ENCODE data around the gene CYB561D2. TPM values are rescaled to one million over a fixed set of nuclear protein-coding genes. Genes with fewer than 3 reads are reported as not detected.
A peak's percentile ranks its signal among the peaks of the same experiment; 100 is the strongest.
"Not testable (repeated sequence)": the region's sequence is repeated elsewhere in the genome, so short reads cannot be mapped to it uniquely, and the experiment has no call there.

The CYB561D2 gene
- 10.8 TPM for total RNA-seq

DNA sequence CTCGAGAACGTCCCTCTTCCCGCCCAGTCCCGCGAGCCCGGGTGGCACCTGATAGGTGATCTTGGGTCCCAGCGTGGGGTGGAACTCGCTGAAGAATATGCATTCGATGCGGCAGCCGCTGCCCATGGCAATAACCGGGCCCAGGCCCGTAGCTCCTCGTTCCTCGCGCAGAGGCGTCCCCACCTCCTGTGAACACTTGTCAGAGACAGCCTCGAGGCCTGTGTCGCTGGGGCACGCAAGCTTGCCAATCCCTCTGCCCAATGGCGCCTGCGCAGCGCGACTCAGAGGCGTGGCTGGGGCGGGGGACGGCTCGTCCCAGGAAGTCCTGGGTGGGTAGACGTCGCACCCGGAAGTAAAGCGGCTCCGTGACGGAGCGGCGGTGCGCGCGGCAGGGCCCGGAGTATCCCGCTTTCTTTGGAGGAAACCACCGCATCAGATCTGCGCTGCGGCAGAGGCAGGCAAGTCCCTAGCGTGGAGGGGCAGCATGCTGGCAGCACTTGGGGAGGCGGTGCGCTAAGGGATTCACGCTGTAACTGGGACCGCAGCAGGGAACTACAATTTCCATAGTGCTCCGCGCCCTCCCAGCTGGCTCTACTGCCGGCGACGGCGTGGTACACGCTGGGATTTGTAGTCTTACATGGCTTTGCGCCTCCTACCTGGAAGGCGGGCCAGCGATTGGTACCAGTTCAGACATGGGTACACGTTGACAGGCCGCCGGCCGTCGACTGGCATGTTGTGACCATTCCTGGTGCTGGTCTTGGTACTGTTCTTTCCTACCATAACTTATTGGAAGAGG, at the start of gene CYB561D2, which contains the start of gene NPRL2:
CYB561D2 (plus strand) TSS at position 336 of the 796 bp plus-strand sequence. CDS start 572 bp downstream, outside the sequence.
NPRL2 (minus strand) TSS at position 249 of the 796 bp plus-strand sequence; CDS start at position 126, 123 bp downstream.
- Histone ChIP-seq H3K4me1 (ENCODE audit: insufficient read depth, low read length) (peaks cover 63% of the 10 kb centered on the region), H3K27me3 (ENCODE audit: insufficient read depth, low read length) (no peaks in the 10 kb centered on the region), H3K9me3 (ENCODE audit: low read depth, low read length) (no peaks in the 10 kb centered on the region), H3K4me3 (ENCODE audit: low read length) (peak within 1 kb of the TSS; percentile 60)

GRCh38 chr3:50302095-50303012, 48.3 kb upstream of the CYB561D2 start:
- H3K4me3 ChIP-seq (ENCODE audit: low read length), result no peak overlapping the region
- H3K9me3 ChIP-seq (ENCODE audit: low read depth, low read length), result no peaks in the 10 kb centered on the region
- H3K4me1 ChIP-seq (ENCODE audit: insufficient read depth, low read length), result peaks cover 33% of the 10 kb centered on the region
- no peaks in the 10 kb centered on the region for H3K27me3 ChIP-seq (ENCODE audit: insufficient read depth, low read length)

- H3K9me3 ChIP-seq (ENCODE audit: low read depth, low read length), result no peaks in the 10 kb centered on the region
- H3K27me3 ChIP-seq (ENCODE audit: insufficient read depth, low read length), result no peaks in the 10 kb centered on the region
- H3K4me3 ChIP-seq (ENCODE audit: low read length), result no peak within 1 kb of the TSS
- peaks cover 25% of the 10 kb centered on the region for H3K4me1 ChIP-seq (ENCODE audit: insufficient read depth, low read length)
Observed at GRCh38 chr3:50303013-50303815, 47.4 kb upstream of the CYB561D2 start, which contains the start of gene HYAL1. Gene HYAL1, minus strand, starts transcription at chr3:50303574. Its CDS starts 618 bp downstream, at chr3:50302956.

DNA sequence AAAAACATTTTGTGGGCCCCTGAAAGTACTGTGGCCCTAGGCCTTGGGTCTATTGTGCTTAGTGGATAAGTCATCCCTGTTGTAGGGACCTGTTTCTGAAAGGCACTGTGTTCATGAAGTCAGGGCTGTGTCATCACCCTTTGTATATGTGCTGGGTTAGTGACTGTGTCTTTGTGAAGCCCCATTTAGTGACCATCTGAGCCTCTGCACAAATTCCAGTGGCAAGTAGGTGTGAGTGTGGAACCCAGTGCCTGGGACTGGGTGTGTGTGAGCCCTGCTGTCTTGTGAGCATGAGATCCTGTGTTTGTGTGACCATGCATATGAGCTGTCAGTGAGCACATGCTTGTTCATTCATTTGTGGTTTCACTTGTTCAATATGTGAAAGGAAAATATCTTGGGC, 46.1 kb upstream of the CYB561D2 start:
- Histone ChIP-seq H3K4me1 (ENCODE audit: insufficient read depth, low read length) (peaks cover 15% of the 10 kb centered on the region), H3K27me3 (ENCODE audit: insufficient read depth, low read length) (no peaks in the 10 kb centered on the region), H3K9me3 (ENCODE audit: low read depth, low read length) (no peaks in the 10 kb centered on the region), H3K4me3 (ENCODE audit: low read length) (no peak overlapping the region)

DNA sequence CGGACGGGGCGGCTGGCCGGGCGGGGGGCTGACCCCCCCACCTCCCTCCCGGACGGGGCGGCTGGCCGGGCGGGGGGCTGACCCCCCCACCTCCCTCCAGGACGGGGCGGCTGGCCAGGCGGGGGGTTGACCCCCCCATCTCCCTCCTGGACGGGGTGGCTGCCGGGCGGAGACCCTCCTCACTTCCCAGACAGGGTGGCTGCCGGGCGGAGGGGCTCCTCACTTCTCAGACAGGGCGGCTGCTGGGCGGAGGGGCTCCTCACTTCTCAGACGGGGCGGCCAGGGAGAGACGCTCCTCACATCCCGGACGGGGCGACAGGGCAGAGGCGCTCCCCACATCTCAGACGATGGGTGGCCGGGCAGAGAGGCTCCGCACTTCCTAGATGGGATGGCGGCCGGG, 38.6 kb upstream of the CYB561D2 start:
- H3K4me3 ChIP-seq (ENCODE audit: low read length); H3K27me3 ChIP-seq (ENCODE audit: insufficient read depth, low read length); H3K4me1 ChIP-seq (ENCODE audit: insufficient read depth, low read length); H3K9me3 ChIP-seq (ENCODE audit: low read depth, low read length): not testable (repeated sequence)

- H3K4me1 ChIP-seq (ENCODE audit: insufficient read depth, low read length), result peaks cover 29% of the 10 kb centered on the region
- H3K9me3 ChIP-seq (ENCODE audit: low read depth, low read length), result no peaks in the 10 kb centered on the region
- no peak overlapping the region for H3K4me3 ChIP-seq (ENCODE audit: low read length)
- no peaks in the 10 kb centered on the region for H3K27me3 ChIP-seq (ENCODE audit: insufficient read depth, low read length)
Observed at GRCh38 chr3:50314342-50314741, 36.3 kb upstream of the CYB561D2 start.

DNA sequence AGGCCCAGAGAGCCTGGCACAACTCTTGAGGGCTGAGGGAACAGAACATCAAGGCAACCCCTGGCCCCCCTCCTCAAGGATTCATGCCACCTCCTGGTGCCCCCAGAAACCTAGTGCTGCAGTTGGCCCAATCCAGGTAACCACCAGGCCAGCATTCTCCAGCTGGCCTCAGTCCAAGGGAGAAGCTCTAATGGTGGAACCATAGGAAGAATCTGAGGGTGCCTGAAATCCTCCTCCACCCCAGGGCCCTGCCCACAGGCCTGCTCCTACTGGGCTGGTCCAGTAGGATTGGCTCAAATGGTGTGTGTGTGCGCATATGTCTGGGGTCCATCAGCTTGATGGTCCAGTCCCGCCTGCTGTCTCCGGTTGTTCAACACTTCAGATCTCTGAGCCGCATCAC, 35.8 kb upstream of the CYB561D2 start:
- Histone ChIP-seq H3K4me3 (ENCODE audit: low read length) (no peak overlapping the region), H3K4me1 (ENCODE audit: insufficient read depth, low read length) (peaks cover 34% of the 10 kb centered on the region), H3K9me3 (ENCODE audit: low read depth, low read length) (no peaks in the 10 kb centered on the region), H3K27me3 (ENCODE audit: insufficient read depth, low read length) (no peaks in the 10 kb centered on the region)

DNA sequence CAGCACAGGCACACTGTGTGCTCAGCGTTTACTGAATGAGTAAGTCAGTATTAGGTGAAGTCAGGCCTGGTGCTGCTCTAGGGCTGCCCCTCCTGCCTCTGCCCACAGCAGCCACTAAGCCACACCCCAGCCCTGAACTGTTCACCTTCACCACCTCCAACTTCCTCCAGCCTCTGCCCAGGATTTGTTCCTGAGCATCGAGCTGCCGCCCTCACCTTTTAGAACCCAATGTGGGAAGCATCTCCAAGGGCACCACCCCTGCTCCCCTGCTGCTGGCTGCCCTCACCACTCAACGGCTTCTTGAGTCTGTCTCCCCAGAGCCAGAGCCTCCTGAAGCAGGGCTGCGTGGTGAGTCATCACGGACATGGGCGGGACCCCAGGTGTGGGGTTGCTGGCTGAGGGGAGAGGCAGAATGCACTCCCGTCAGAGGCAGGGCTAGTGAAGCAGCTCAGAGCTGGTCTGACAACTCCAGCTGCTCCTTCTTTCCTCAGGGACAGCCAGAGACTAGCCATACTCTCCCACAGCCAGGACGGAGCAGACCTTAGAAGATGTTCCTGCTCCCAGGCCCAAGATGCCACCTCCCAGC, 33.9 kb upstream of the CYB561D2 start:
- Histone ChIP-seq H3K4me1 (ENCODE audit: insufficient read depth, low read length) (peaks cover 46% of the 10 kb centered on the region), H3K27me3 (ENCODE audit: insufficient read depth, low read length) (no peaks in the 10 kb centered on the region), H3K4me3 (ENCODE audit: low read length) (no peak overlapping the region), H3K9me3 (ENCODE audit: low read depth, low read length) (no peaks in the 10 kb centered on the region)

DNA sequence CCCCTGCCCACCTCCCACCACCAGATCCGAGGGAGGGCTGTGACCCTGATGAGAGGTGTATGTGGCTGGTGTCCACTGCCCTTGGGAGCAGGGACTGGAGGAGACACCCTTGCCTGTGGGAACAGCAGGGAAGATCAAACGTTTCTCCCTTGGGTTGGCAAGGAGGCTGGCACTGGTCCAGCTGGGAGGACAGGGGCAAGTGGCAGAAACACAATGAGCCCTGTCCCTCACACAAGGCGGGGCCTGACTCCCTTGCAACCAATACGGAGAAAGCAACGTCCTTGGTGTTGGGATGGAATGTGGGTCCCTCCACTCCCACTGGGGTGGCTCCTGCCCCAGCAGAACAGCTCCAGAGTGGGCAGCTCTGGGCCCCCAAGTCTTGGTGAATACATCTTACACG, 33.4 kb upstream of the CYB561D2 start:
- Histone ChIP-seq H3K9me3 (ENCODE audit: low read depth, low read length) (no peaks in the 10 kb centered on the region), H3K27me3 (ENCODE audit: insufficient read depth, low read length) (no peaks in the 10 kb centered on the region), H3K4me1 (ENCODE audit: insufficient read depth, low read length) (peaks cover 52% of the 10 kb centered on the region), H3K4me3 (ENCODE audit: low read length) (no peak overlapping the region)

- H3K9me3 ChIP-seq (ENCODE audit: low read depth, low read length), result no peaks in the 10 kb centered on the region
- H3K4me3 ChIP-seq (ENCODE audit: low read length), result no peak overlapping the region
- H3K27me3 ChIP-seq (ENCODE audit: insufficient read depth, low read length), result no peaks in the 10 kb centered on the region
- peaks cover 60% of the 10 kb centered on the region for H3K4me1 ChIP-seq (ENCODE audit: insufficient read depth, low read length)
Observed at GRCh38 chr3:50318163-50318562, 32.5 kb upstream of the CYB561D2 start.

- no peaks in the 10 kb centered on the region for H3K27me3 ChIP-seq (ENCODE audit: insufficient read depth, low read length)
- peaks cover 65% of the 10 kb centered on the region for H3K4me1 ChIP-seq (ENCODE audit: insufficient read depth, low read length)
- H3K4me3 ChIP-seq (ENCODE audit: low read length), result no peak overlapping the region
- H3K9me3 ChIP-seq (ENCODE audit: low read depth, low read length), result no peaks in the 10 kb centered on the region
Observed at GRCh38 chr3:50318615-50319014, 32.0 kb upstream of the CYB561D2 start.

GRCh38 chr3:50319181-50319893, 31.3 kb upstream of the CYB561D2 start:
- Histone ChIP-seq H3K9me3 (ENCODE audit: low read depth, low read length) (no peaks in the 10 kb centered on the region), H3K27me3 (ENCODE audit: insufficient read depth, low read length) (no peaks in the 10 kb centered on the region), H3K4me1 (ENCODE audit: insufficient read depth, low read length) (peaks cover 72% of the 10 kb centered on the region), H3K4me3 (ENCODE audit: low read length) (no peak overlapping the region)

- Histone ChIP-seq H3K9me3 (ENCODE audit: low read depth, low read length) (no peaks in the 10 kb centered on the region), H3K27me3 (ENCODE audit: insufficient read depth, low read length) (no peaks in the 10 kb centered on the region), H3K4me3 (ENCODE audit: low read length) (peak overlapping the region; percentile 73), H3K4me1 (ENCODE audit: insufficient read depth, low read length) (peaks cover 79% of the 10 kb centered on the region)
Observed at GRCh38 chr3:50319894-50320625, 30.6 kb upstream of the CYB561D2 start.
